GM15510 (cell line): Measurements from ENCODE around the gene SCN9A.

Source experiments
- POLR2A ChIP-seq: IDR thresholded peaks from 3 replicates; pipeline ENCODE4 v1.6.1; 2011; ENCODE audit warnings: borderline replicate concordance; ENCODE audit not compliant: insufficient read length; ENCODE audit errors: extremely low read depth

SCN9A gene

DNA sequence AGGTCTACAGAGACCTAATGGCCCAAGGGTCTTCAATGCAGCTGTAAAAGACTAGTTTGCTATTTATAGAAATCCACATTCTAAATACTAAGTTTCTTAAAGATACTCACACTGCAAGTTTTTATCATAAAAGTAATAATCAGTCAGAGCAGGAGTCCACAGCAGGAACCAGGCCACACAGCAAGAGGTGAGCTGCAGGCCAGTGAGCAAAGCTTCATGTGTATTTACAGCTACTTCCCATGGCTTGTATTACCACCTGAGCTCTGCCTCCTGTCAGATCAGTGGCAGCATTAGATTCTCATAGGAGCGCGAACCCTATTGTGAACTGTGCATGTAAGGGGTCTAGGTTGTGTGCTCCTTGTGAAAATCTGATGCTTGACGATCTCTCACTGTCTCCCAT, 6.7 kb upstream of the SCN9A start:
- TF ChIP-seq POLR2A = no peak

DNA sequence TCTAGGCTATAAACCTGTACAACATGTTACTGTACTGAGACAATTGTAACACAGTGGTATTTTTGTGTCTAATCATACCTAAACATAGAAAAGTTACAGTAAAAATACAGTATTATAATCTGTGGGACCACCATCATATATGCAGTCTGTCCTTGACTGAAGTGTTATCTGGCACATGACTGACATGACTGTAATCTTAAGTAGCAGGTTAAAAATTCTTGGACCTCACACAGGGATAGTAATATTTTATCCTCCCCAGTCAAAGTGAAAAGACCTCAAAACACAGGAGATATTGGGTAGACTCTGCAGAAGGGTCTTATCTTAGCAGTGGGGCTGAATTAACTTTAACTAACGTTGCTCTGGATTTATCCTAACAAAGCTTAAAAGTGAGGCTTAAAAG, 4.9 kb upstream of the SCN9A start:
- no peak for TF ChIP-seq POLR2A

GRCh38 chr2:166376873-166377272, 1.1 kb upstream of the SCN9A start:
- no peak for TF ChIP-seq POLR2A

GRCh38 chr2:166376488-166376828, 714 bp upstream of the SCN9A start:
- no peak for TF ChIP-seq POLR2A

- TF ChIP-seq POLR2A = no peak
Measured at GRCh38 chr2:166375195-166375735, 479 bp downstream of the SCN9A start.

- no peak for TF ChIP-seq POLR2A
Measured at GRCh38 chr2:166373951-166374350, 1.8 kb downstream of the SCN9A start.

GRCh38 chr2:166373539-166373938, 2.2 kb downstream of the SCN9A start:
- no peak for TF ChIP-seq POLR2A

DNA sequence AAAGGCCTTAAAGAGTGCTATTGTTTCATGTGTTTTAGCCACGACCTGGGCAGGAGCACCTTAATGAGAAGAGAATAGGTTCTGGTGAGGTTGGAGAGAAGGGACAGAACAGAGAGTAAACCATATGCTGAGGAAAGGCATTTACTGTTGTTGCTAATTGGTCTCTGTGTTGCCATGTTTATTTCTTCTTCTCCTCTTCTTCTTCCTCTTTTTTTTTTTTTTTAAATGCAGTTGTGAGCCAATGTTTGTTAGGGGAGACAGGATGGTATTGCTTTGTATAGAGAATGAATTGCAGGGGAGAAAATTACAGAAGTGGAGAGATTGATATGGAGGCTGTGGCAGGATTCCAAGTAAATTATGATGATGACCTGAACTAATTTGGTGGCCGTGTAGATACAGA, 2.6 kb downstream of the SCN9A start:
- TF ChIP-seq POLR2A = no peak

DNA sequence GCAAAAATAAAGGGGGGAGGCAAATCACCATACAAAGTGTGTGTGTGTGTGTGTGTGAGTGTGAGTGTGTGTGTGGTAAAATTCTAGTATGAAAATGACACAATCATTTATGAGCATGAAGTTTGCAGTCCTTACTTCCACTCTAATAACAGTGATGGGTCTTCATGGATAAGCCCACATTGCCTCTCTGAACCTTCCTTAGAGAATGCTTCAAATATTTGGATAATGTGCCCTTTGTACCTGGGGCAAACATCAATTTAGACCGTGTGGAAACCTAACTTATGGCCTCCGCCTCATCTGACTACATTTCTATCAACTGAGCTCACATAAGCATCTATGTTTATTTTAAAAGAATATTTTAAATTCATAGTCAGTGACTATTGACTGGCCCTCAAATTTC, 3.7 kb downstream of the SCN9A start:
- no peak for TF ChIP-seq POLR2A

GRCh38 chr2:166365803-166366420, 9.8 kb downstream of the SCN9A start:
- TF ChIP-seq POLR2A = no peak

DNA sequence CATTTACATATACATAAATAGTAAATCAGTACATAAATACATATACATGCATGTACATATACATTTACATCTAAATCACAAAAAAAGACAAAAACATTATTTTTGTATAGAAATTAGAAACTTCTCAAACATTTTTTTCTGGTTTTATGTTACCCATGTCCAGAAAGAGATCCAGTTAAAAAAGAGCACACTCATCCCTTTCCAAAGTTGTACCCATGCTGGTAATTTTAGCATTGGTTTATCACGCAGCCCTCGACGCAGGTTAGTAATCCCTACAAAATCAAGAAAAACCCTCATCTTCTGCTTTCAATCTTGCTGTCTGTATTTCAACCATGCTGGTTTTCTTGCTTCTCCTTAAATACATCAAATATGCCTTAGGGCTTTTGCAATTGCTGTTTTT, 10.5 kb downstream of the SCN9A start:
- TF ChIP-seq POLR2A = no peak

DNA sequence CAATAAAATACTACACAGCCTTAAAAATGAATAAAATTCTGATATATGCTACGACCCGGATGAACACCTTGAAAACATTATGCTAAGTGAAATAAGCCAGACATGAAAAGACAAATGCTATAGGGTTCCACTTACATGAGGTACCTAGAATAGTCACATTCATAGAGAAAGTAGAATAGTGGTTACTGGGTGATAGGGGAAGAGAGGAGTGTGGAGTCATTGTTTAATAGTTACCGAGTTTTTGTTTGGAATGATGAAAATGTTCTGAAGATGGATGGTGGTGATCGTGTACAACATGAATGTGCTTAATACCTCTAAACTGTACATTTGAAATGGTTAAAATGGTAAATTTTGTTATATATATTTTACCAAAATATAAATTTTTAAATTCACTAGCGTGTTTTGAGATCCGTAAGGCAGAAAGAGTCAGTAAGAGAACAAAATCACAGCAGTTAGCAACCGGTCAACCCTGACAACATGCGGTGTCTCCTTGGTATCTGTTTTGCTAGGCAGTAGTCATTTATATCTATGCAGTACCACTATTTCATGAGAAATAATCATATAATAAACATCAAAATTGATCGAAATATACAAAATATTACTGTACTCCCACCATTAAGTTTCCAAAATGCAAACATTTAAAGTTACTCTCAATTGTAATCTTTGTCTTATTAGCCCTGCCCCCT, 11.1 kb downstream of the SCN9A start:
- no peak for TF ChIP-seq POLR2A

- no peak for TF ChIP-seq POLR2A
Measured at GRCh38 chr2:166361351-166362153, 14.2 kb downstream of the SCN9A start.

GRCh38 chr2:166360906-166361305, 14.8 kb downstream of the SCN9A start:
- TF ChIP-seq POLR2A = no peak

DNA sequence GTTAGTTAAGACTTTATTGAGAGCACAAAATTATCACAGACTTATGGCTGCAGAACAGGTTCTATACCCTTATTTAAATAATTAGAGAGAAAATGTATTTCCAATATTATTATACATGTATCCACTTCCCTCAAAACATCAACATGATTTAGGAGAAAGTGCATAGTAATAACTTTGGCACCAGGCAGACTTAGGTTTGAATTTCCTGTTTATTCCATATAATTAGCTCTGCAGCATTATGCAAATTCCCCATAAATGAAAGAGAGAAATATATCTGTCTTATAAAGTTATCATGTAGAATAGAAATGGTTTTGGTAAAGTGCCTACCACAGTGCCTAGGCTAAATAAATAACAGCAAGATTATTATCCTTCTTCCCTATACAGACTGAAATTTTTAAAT, 15.3 kb downstream of the SCN9A start:
- no peak for TF ChIP-seq POLR2A
